A673 (cell line): ENCODE data around the gene HNRNPUL1. TPM values are rescaled to one million over a fixed set of nuclear protein-coding genes. Genes with fewer than 3 reads are reported as not detected.

Source experiments
- BruUV-seq: library from RNA; stranded (reverse); fragments of 400-500 nt; replicated peaks from 2 replicates; lab custom pipeline; 2021; lab: Mats Ljungman, UMichigan
- CTCF ChIA-PET: fragments of 300-600 bp; sonication (Branson Sonifier 250); formaldehyde crosslinking; loops from one replicate; lab custom pipeline; 2022; ENCODE audit warnings: antibody characterized with exemption; lab: Charles Lee
- POLR2A ChIA-PET: fragments of 300-600 bp; sonication (Branson Sonifier 250); formaldehyde crosslinking; loops from one replicate; lab custom pipeline; 2022; ENCODE audit warnings: antibody characterized with exemption; ENCODE audit not compliant: low non-redundant PET; lab: Charles Lee
- DNase-seq: peaks from one replicate; pipeline ENCODE4 v3.0.0-alpha.2; 2015; ENCODE audit warnings: low spot score
- H3K27ac ChIP-seq: fragments of 200-600 bp; sonication (generic); 2 replicates; pipeline ENCODE4 v1.5.1; 2016; ENCODE audit warnings: mixed run types, low read depth, mild to moderate bottlenecking, mixed read lengths, antibody characterized with exemption, low read length; ENCODE audit not compliant: poor library complexity, severe bottlenecking
- H3K27me3 ChIP-seq: fragments of 200-600 bp; sonication (generic); replicated peaks from 2 replicates; pipeline ENCODE4 v1.6.1; 2017; ENCODE audit warnings: mixed run types, low read depth, mild to moderate bottlenecking, mixed read lengths, antibody characterized with exemption, low read length; ENCODE audit not compliant: insufficient read depth, poor library complexity
- H3K36me3 ChIP-seq: fragments of 200-600 bp; sonication (generic); 2 replicates; pipeline ENCODE4 v1.6.1; 2016; ENCODE audit warnings: mixed run types, mild to moderate bottlenecking, mixed read lengths, antibody characterized with exemption, low read length; ENCODE audit not compliant: insufficient read depth, poor library complexity, severe bottlenecking
- H3K4me1 ChIP-seq: fragments of 200-600 bp; sonication (generic); 2 replicates; pipeline ENCODE4 v1.6.1; 2017; ENCODE audit warnings: mixed run types, mild to moderate bottlenecking, mixed read lengths, antibody characterized with exemption, low read length; ENCODE audit not compliant: insufficient read depth, poor library complexity, severe bottlenecking
- H3K4me3 ChIP-seq: fragments of 200-600 bp; sonication (generic); 2 replicates; pipeline ENCODE4 v1.5.1; 2016; ENCODE audit warnings: low read depth, mixed run types, mild to moderate bottlenecking, mixed read lengths, low read length; ENCODE audit not compliant: poor library complexity, severe bottlenecking
- H3K9me3 ChIP-seq: fragments of 200-600 bp; sonication (generic); 2 replicates; pipeline ENCODE4 v1.6.1; 2016; ENCODE audit warnings: mixed run types, low read depth, mild to moderate bottlenecking, mixed read lengths, antibody characterized with exemption, low read length; ENCODE audit not compliant: poor library complexity, severe bottlenecking
- CTCF ChIP-seq: fragments of 300-800, 200-600 bp; sonication (generic); conservative IDR thresholded peaks from 2 replicates; pipeline ENCODE4 v1.5.1; 2017; ENCODE audit warnings: low read depth, mild to moderate bottlenecking, antibody characterized with exemption, low read length, moderate library complexity, mixed read lengths
- EZH2 ChIP-seq: fragments of 200-600 bp; sonication (generic); IDR thresholded peaks from 2 replicates; pipeline ENCODE4 v1.6.1; 2017; ENCODE audit warnings: borderline replicate concordance, low read depth, mild to moderate bottlenecking, mixed read lengths, antibody characterized with exemption, low read length; ENCODE audit not compliant: poor library complexity, severe bottlenecking
- intact Hi-C: fragments of 100-400 bp; cut with micrococcal nuclease; formaldehyde crosslinking; loops from one replicate; pipeline ENCODE4 v1.10.0; 2022; ENCODE audit not compliant: unreplicated experiment
- total RNA-seq: library from RNA; stranded (reverse); gene quantifications from 2 replicates; pipeline ENCODE4 v1.2.3, GENCODE V29; 2021

HNRNPUL1 gene
- total RNA-seq, 1 experiment from 2014 or later = 344 TPM

- no TSS peak for BruUV-seq
- intact Hi-C loops = no loop called here
- Histone ChIP-seq H3K4me1 (peaks cover 6% of the 10 kb centered on the region), H3K36me3 (no peaks in the 10 kb centered on the region), H3K9me3 (no peaks in the 10 kb centered on the region), H3K4me3 (no peak overlapping the region), H3K27me3 (no peaks in the 10 kb centered on the region), H3K27ac (no peak overlapping the region)
- ChIA-PET POLR2A (no interaction called here), CTCF (no interaction called here)
- DNase-seq = no peak
- TF ChIP-seq EZH2 (no peak), CTCF (no peak)
Measured at GRCh38 chr19:41230067-41230857, 33.9 kb upstream of the HNRNPUL1 start.

GRCh38 chr19:41232686-41233085 lies 31.5 kb upstream of the HNRNPUL1 start:
- Histone ChIP-seq H3K4me1 (no peaks in the 10 kb centered on the region), H3K27me3 (no peaks in the 10 kb centered on the region), H3K4me3 (no peak overlapping the region), H3K27ac (no peak overlapping the region), H3K36me3 (no peaks in the 10 kb centered on the region), H3K9me3 (no peaks in the 10 kb centered on the region)
- intact Hi-C loops = no loop called here
- BruUV-seq = no TSS peak
- POLR2A ChIA-PET = no interaction called here
- no peak for DNase-seq
- CTCF ChIA-PET = no interaction called here
- TF ChIP-seq EZH2 (no peak), CTCF (no peak)

- TF ChIP-seq EZH2 (no peak), CTCF (no peak)
- Histone ChIP-seq H3K27ac (no peak overlapping the region), H3K9me3 (no peaks in the 10 kb centered on the region), H3K4me3 (no peak overlapping the region), H3K4me1 (no peaks in the 10 kb centered on the region), H3K36me3 (no peaks in the 10 kb centered on the region), H3K27me3 (no peaks in the 10 kb centered on the region)
- intact Hi-C loops = no loop called here
- POLR2A ChIA-PET = no interaction called here
- CTCF ChIA-PET = no interaction called here
- BruUV-seq = no TSS peak
- no peak for DNase-seq
Measured at GRCh38 chr19:41233748-41234240, 30.4 kb upstream of the HNRNPUL1 start.
